Sigmoid colon (tissue), 7 donors: ENCODE measurements around the gene FZD10. TPM values are rescaled to one million over a fixed set of nuclear protein-coding genes. Genes with fewer than 3 reads are reported as not detected.

Experiments used
- DNase-seq: peaks from one replicate; pipeline ENCODE4 v3.0.0-alpha.2; 2019
- H3K27ac ChIP-seq, 4 donors: fragments of 200-600 bp; sonication (generic); one replicate each; pipeline ENCODE4 v1.5.1; 2016 to 2019; ENCODE audit warnings: mild to moderate bottlenecking in 1 of 4
- H3K27me3 ChIP-seq, 3 donors: fragments of 200-600 bp; sonication (generic); one replicate each; pipeline ENCODE4 v1.5.1; 2019; ENCODE audit warnings: mild to moderate bottlenecking in 1 of 3
- H3K36me3 ChIP-seq, 4 donors: fragments of 200-600 bp; sonication (generic); one replicate each; pipeline ENCODE4 v1.5.1; 2016 to 2019
- H3K4me1 ChIP-seq, 4 donors: fragments of 200-600 bp; sonication (generic); one replicate each; pipeline ENCODE4 v1.5.1; 2017 to 2019
- H3K4me3 ChIP-seq, 4 donors: fragments of 200-600 bp; sonication (generic); one replicate each; pipeline ENCODE4 v1.5.1; 2017 to 2019; ENCODE audit warnings: mild to moderate bottlenecking in 2 of 4, moderate library complexity in 1 of 4
- H3K9me3 ChIP-seq, 4 donors: fragments of 200-600 bp in 3 of 4; sonication (generic) in 3 of 4; one replicate each; pipeline versions ENCODE4 v1.5.1 to v1.6.1; 2013 to 2019
- CTCF ChIP-seq, 4 experiments: fragments of 450-650 bp in 3 of 4; fragments of 200-600 bp in 1 of 4; IDR thresholded peaks; one replicate each; pipeline ENCODE4 v1.5.1; 2016 to 2019; ENCODE audit warnings: antibody characterized with exemption in 4 of 4, mild to moderate bottlenecking in 3 of 4, moderate library complexity in 2 of 4
- EP300 ChIP-seq, 4 donors: sonication (generic); formaldehyde crosslinking; IDR thresholded peaks; one replicate each; pipeline ENCODE4 v1.6.1; 2017; ENCODE audit warnings: antibody characterized with exemption in 4 of 4
- POLR2A ChIP-seq, 2 donors: fragments of 450-650 bp; IDR thresholded peaks; one replicate each; pipeline ENCODE4 v1.6.1; 2016; ENCODE audit warnings: antibody characterized with exemption in 2 of 2, mild to moderate bottlenecking in 2 of 2, moderate library complexity in 2 of 2
- POLR2AphosphoS5 ChIP-seq, 4 donors: sonication (generic); formaldehyde crosslinking; IDR thresholded peaks; one replicate each; pipeline ENCODE4 v1.6.1; 2017; ENCODE audit warnings: antibody characterized with exemption in 4 of 4
- WGBS, 2 donors: extraction: QIAGEN DNeasy Blood & Tissue Kit; methylation state at CpG; one replicate each; pipeline ENCODE4 v1.1.7; 2013; 5-methylcytosine and 5-hydroxymethylcytosine counted together
- intact Hi-C: fragments of 100-400 bp; cut with DNase I; formaldehyde crosslinking; loops from one replicate; pipeline ENCODE4 v1.15.1; 2023
- polyA plus RNA-seq, 3 donors: library from polyadenylated mRNA; stranded (reverse); fragments of 200-250 nt; gene quantifications; one replicate each; pipeline ENCODE4 v1.2.3, GENCODE V29; 2013
- total RNA-seq, 4 donors: library from RNA; depleted of rRNA; stranded (reverse); fragments of >200 nt; gene quantifications; one replicate each; pipeline ENCODE4 v1.1.0, GENCODE V29; 2016
- donor health status: healthy with polysubstance abuse.
- donor health status: Bipolar disorder and iron deficiency.
- donor health status: healthy.

FZD10 gene
- total and polyA plus RNA-seq, 7 donors: 0.13 to 1.7 (median 0.66) TPM; not detected in 1

GRCh38 chr12:130181211-130181610 is 18.9 kb downstream of the FZD10 start:
- DNase-seq: no peak
- WGBS, 2 donors: 85 to 90% methylated on average over 10 of the region's 10 CpGs
- H3K27me3 ChIP-seq: peaks cover 6 to 35% (median 9%) of the 10 kb centered on the region in 3 donors
- peaks cover 0 to 6% (median 2%) of the 10 kb centered on the region in 4 donors for H3K9me3 ChIP-seq
- no peak for TF ChIP-seq POLR2A (IDR thresholded peaks at IDR 0.05)
- no peak for TF ChIP-seq POLR2AphosphoS5 (IDR thresholded peaks at IDR 0.05)
- no peak for TF ChIP-seq CTCF (IDR thresholded peaks at IDR 0.05)
- TF ChIP-seq EP300 (IDR thresholded peaks at IDR 0.05): no peak
- H3K27ac ChIP-seq: no peak overlapping the region
- intact Hi-C loops: no loop called here
- no peaks in the 10 kb centered on the region for H3K36me3 ChIP-seq
- H3K4me1 ChIP-seq: no peaks in the 10 kb centered on the region
- no peak overlapping the region for H3K4me3 ChIP-seq

DNA sequence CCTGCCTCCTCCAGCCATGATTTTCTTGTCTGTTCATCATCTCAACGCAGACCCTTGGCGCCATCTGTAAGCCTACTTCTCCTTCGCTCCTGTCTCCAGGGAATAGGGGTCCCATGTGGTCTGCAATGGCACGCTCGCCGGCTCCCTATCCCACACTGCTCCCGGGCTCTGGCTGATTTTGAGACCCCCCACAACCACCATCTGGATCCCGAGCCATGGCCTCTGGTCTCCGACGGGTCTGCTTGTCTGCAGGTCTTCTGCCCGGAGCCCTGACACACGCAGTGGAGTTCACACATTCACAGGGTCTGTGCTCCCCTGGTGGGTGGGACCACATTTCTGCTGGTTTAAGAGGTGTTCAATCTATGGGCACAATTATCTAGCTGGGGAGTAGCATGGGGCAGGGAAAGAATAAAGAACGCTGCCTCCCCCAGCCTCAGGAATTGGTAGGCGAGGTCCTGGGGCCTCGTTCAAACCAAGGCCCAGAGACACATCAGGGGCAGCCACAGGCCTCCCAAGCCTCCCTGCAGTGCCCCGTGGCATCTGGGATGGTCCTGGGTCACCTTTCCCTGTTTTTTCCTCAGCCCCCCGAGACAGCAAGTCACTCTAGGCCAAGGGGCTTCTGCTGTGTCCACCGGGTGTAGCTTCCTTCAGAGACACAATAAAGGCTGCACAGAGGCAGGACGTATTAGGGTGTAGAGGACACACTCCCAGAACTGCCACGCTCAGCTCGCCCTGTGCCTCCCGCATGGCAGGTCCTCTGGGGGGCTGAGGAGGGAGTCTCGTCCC is 21.5 kb downstream of the FZD10 start:
- no peak for TF ChIP-seq POLR2A (IDR thresholded peaks at IDR 0.05)
- no peak for TF ChIP-seq CTCF (IDR thresholded peaks at IDR 0.05)
- TF ChIP-seq POLR2AphosphoS5 (IDR thresholded peaks at IDR 0.05): no peak
- no peak for TF ChIP-seq EP300 (IDR thresholded peaks at IDR 0.05)
- intact Hi-C loops: no loop called here
- Histone ChIP-seq H3K27me3 (peaks cover 0 to 9% (median 4%) of the 10 kb centered on the region in 3 donors), H3K27ac (no peak overlapping the region), H3K9me3 (peaks cover 0 to 2% (median under 1%) of the 10 kb centered on the region in 4 donors), H3K36me3 (no peaks in the 10 kb centered on the region), H3K4me3 (no peak overlapping the region), H3K4me1 (no peaks in the 10 kb centered on the region)
- DNase-seq: peak; percentile 29
- WGBS, 2 donors: 87% methylated on average over 23 of the region's 23 CpGs

DNA sequence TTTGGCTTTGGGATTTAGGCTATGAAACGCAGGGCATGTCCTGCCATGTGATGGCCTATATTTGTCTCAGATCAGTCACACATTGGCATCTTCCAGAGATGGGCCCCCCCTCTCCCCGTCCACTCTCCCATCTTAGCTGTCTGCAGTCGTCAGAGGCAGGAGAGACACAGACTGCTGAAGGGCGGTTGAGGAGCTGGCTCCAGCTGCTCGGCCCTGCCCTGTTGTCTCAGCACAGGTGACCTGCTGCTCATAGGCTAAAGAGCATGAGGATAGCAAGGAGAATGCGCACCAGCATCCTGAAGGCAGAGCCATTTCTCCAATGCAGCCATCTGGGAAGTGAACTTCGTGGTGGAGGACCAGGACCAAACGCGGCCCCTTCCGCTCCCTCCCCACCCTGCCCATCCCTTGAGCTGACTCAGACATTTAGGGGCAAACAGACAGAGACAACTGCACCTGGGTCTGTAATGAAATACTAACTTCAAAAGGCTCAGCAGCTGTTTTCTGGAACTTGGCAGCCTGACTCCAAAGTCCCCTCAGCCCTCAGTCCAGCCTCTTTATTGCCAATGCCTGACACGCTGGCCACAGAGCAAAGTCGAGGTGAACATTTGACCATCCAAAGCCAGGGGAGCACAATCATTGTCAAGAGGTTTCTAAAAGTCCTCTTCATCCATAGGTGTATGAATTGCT is 22.3 kb downstream of the FZD10 start:
- Histone ChIP-seq H3K9me3 (peaks cover 0 to 2% (median 0%) of the 10 kb centered on the region in 4 donors), H3K27ac (no peak overlapping the region), H3K36me3 (no peaks in the 10 kb centered on the region), H3K27me3 (peaks cover 0 to 3% (median 2%) of the 10 kb centered on the region in 3 donors), H3K4me1 (no peaks in the 10 kb centered on the region), H3K4me3 (no peak overlapping the region)
- 76 to 82% methylated on average over 12 of the region's 12 CpGs for WGBS, 2 donors
- intact Hi-C loops: no loop called here
- no peak for TF ChIP-seq POLR2AphosphoS5 (IDR thresholded peaks at IDR 0.05)
- TF ChIP-seq CTCF (IDR thresholded peaks at IDR 0.05): no peak
- no peak for TF ChIP-seq POLR2A (IDR thresholded peaks at IDR 0.05)
- no peak for TF ChIP-seq EP300 (IDR thresholded peaks at IDR 0.05)
- DNase-seq: peak; percentile 25

DNA sequence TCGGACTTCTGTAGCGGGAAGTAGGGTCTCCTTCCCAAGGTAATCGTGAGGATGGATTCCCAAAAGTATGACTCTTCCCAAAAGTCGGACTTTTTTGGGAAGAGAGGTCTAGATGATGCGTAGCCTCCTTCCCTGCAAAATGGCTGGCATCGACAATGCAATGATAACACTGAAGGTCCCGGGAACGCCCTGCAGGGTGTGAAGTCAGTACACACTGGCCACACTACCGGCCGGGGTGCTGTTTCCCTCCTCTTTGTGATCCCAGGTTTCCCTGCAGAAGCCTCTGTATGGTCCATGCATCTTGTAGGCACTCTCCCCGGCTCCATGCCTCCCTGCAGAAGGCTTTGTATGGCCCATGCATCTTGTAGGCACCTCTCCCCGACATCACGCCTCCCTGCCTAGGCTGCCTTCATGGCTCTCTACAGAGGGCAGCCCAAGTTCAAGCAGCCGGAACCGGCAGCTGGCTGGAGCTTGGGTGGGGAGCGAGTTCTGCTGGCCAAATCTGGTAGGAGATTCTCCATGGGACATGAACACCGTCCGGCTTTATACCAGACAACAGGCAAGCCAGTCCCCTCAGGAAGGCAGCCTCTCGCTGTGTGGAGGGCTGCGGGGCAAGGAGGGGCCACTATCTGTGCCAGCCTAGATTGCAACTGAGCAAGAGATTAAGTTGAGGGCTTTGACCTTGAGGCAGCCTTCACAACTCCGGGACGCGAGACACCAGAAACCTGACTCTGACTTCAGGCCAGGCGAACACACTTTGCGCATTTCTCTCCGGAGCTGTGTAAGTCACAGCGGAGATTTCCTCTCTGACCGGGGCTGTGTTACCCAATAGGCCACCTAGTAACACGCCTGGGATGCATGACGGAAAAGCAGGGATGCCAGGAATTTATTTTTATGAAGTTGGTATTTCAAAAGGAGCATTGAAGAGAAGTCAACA is 23.5 kb downstream of the FZD10 start:
- 87 to 88% methylated on average over 30 of the region's 30 CpGs for WGBS, 2 donors
- Histone ChIP-seq H3K36me3 (no peaks in the 10 kb centered on the region), H3K27ac (no peak overlapping the region), H3K4me3 (no peak overlapping the region), H3K27me3 (no peaks in the 10 kb centered on the region), H3K9me3 (peaks cover 0 to 2% (median 0%) of the 10 kb centered on the region in 4 donors), H3K4me1 (no peaks in the 10 kb centered on the region)
- peak; percentile 42 for DNase-seq
- no peak for TF ChIP-seq EP300 (IDR thresholded peaks at IDR 0.05)
- no peak for TF ChIP-seq POLR2A (IDR thresholded peaks at IDR 0.05)
- TF ChIP-seq POLR2AphosphoS5 (IDR thresholded peaks at IDR 0.05): no peak
- no peak for TF ChIP-seq CTCF (IDR thresholded peaks at IDR 0.05)
- intact Hi-C loops: no loop called here
